ENCODE measurements around the gene URI1. TPM values are rescaled to one million over a fixed set of nuclear protein-coding genes. Genes with fewer than 3 reads are reported as not detected.

Gene URI1
- polyA plus RNA-seq, 1 donor (not counting 4 experiments of a cell fraction or from before 2014, with no cell fraction given): 98.6 TPM

- H3K9me1 ChIP-seq (ENCODE audit: control insufficient read depth, extremely low read depth, insufficient read depth, low read length): peaks cover 2% of the 10 kb centered on the region
- H3K9ac ChIP-seq (ENCODE audit: control insufficient read depth, extremely low read depth, insufficient read depth, low read length): no peak overlapping the region
- no peak for FAIRE-seq
- no peak overlapping the region for H3K27ac ChIP-seq (ENCODE audit: control insufficient read depth, insufficient read depth, low read length)
- H4K20me1 ChIP-seq (ENCODE audit: control insufficient read depth, extremely low read depth, insufficient read depth, low read length): peaks cover 11% of the 10 kb centered on the region
- TF ChIP-seq, protein P1, sequence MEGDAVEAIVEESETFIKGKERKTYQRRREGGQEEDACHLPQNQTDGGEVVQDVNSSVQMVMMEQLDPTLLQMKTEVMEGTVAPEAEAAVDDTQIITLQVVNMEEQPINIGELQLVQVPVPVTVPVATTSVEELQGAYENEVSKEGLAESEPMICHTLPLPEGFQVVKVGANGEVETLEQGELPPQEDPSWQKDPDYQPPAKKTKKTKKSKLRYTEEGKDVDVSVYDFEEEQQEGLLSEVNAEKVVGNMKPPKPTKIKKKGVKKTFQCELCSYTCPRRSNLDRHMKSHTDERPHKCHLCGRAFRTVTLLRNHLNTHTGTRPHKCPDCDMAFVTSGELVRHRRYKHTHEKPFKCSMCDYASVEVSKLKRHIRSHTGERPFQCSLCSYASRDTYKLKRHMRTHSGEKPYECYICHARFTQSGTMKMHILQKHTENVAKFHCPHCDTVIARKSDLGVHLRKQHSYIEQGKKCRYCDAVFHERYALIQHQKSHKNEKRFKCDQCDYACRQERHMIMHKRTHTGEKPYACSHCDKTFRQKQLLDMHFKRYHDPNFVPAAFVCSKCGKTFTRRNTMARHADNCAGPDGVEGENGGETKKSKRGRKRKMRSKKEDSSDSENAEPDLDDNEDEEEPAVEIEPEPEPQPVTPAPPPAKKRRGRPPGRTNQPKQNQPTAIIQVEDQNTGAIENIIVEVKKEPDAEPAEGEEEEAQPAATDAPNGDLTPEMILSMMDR (optimal IDR thresholded peaks at IDR 0.05 in 1 of 3, IDR thresholded peaks at IDR 0.05 in 1 of 3, conservative IDR thresholded peaks at IDR 0.05 in 1 of 3; ENCODE audit: extremely low read depth in 1 of 3, insufficient read depth in 2 of 3, low read length in 3 of 3): no peak
- TF ChIP-seq EZH2 (IDR thresholded peaks at IDR 0.05; ENCODE audit: low read length): no peak
- H3K79me2 ChIP-seq (ENCODE audit: control insufficient read depth, insufficient read depth, low read length): peaks cover 98% of the 10 kb centered on the region
- H3K27me3 ChIP-seq (ENCODE audit: control insufficient read depth, extremely low read depth, insufficient read depth, low read length): no peaks in the 10 kb centered on the region
- DNase-seq (ENCODE audit: low read depth, low spot score): no peak
- H3K4me1 ChIP-seq (ENCODE audit: control insufficient read depth, extremely low read depth, insufficient read depth, low read length): peaks cover 11% of the 10 kb centered on the region
- no peak overlapping the region for H3K4me3 ChIP-seq (ENCODE audit: control insufficient read depth in 2 of 3, extremely low read depth in 1 of 3, insufficient read depth in 2 of 3, low read depth in 1 of 3, low read length in 3 of 3)
- H3K36me3 ChIP-seq (ENCODE audit: control insufficient read depth in 2 of 2, extremely low read depth in 1 of 2, insufficient read depth in 2 of 2, low read length in 2 of 2): peaks cover 0 to 5% of the 10 kb centered on the region in 2 experiments
- H3K9me3 ChIP-seq (ENCODE audit: control insufficient read depth, low read depth, low read length): no peaks in the 10 kb centered on the region
- no peak overlapping the region for H3K4me2 ChIP-seq (ENCODE audit: control insufficient read depth, extremely low read depth, insufficient read depth, low read depth, low read length)
- dilution Hi-C loops (cut with MboI; ENCODE audit: extremely low pct_ligation_motif_present, low sequenced_read_pairs): no loop called here
- no peak overlapping the region for H2AFZ ChIP-seq (ENCODE audit: control insufficient read depth, low read length)
Observed at GRCh38 chr19:29961311-29961710, 19.3 kb downstream of the URI1 start.

DNA sequence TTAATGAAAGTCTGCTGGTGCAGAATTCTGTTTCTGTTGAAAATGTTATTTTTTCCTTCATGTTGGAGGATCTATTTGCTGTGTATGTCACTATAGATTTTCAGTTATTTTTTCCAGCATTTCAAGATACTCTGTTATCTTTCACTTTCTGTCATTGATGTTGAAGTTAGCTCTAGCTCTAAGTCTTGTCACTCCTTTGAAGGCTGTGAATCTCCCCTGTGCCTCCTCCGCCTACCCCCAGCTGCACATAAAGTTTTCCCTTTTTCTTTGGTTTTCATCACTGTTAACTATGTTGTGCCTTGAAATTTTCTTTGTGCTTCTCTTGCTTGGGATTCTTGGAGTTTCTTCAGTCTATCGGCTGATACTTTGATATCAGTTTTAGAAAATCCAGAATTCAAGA, 20.8 kb downstream of the URI1 start:
- TF ChIP-seq, protein P1 (optimal IDR thresholded peaks at IDR 0.05 in 1 of 3, IDR thresholded peaks at IDR 0.05 in 1 of 3, conservative IDR thresholded peaks at IDR 0.05 in 1 of 3; ENCODE audit: extremely low read depth in 1 of 3, insufficient read depth in 2 of 3, low read length in 3 of 3): no peak
- no peak for TF ChIP-seq EZH2 (IDR thresholded peaks at IDR 0.05; ENCODE audit: low read length)
- peaks cover 0 to 5% of the 10 kb centered on the region in 2 experiments for H3K36me3 ChIP-seq (ENCODE audit: control insufficient read depth in 2 of 2, extremely low read depth in 1 of 2, insufficient read depth in 2 of 2, low read length in 2 of 2)
- peaks cover 98% of the 10 kb centered on the region for H3K79me2 ChIP-seq (ENCODE audit: control insufficient read depth, insufficient read depth, low read length)
- H3K9ac ChIP-seq (ENCODE audit: control insufficient read depth, extremely low read depth, insufficient read depth, low read length): no peak overlapping the region
- no peaks in the 10 kb centered on the region for H3K9me3 ChIP-seq (ENCODE audit: control insufficient read depth, low read depth, low read length)
- FAIRE-seq (no peak), DNase-seq (ENCODE audit: low read depth, low spot score) (no peak)
- H3K9me1 ChIP-seq (ENCODE audit: control insufficient read depth, extremely low read depth, insufficient read depth, low read length): peaks cover 2% of the 10 kb centered on the region
- no peak overlapping the region for H3K4me3 ChIP-seq (ENCODE audit: control insufficient read depth in 2 of 3, extremely low read depth in 1 of 3, insufficient read depth in 2 of 3, low read depth in 1 of 3, low read length in 3 of 3)
- no peak overlapping the region for H3K27ac ChIP-seq (ENCODE audit: control insufficient read depth, insufficient read depth, low read length)
- H2AFZ ChIP-seq (ENCODE audit: control insufficient read depth, low read length): no peak overlapping the region
- peaks cover 14% of the 10 kb centered on the region for H4K20me1 ChIP-seq (ENCODE audit: control insufficient read depth, extremely low read depth, insufficient read depth, low read length)
- H3K4me1 ChIP-seq (ENCODE audit: control insufficient read depth, extremely low read depth, insufficient read depth, low read length): peaks cover 17% of the 10 kb centered on the region
- no peaks in the 10 kb centered on the region for H3K27me3 ChIP-seq (ENCODE audit: control insufficient read depth, extremely low read depth, insufficient read depth, low read length)
- H3K4me2 ChIP-seq (ENCODE audit: control insufficient read depth, extremely low read depth, insufficient read depth, low read depth, low read length): no peak overlapping the region
- dilution Hi-C loops (cut with MboI; ENCODE audit: extremely low pct_ligation_motif_present, low sequenced_read_pairs): no loop called here

Measured in keratinocyte (primary cell).